Muscle of leg (tissue), 9 donors: ENCODE results near the gene FMR1. TPM values are rescaled to one million over a fixed set of nuclear protein-coding genes. Genes with fewer than 3 reads are reported as not detected.

Experiments used
- polyA plus RNA-seq, 8 donors: library from polyadenylated mRNA; unstranded; fragments of 120-200 nt; gene quantifications; one replicate each; pipeline versions ENCODE4 v1.2.1 to v1.2.3, GENCODE V29; 2013; ENCODE audit warnings: inconsistent platforms in 1 of 8, low replicate concordance in 1 of 8; ENCODE audit not compliant: insufficient read length in 8 of 8, insufficient read depth in 1 of 8
- total RNA-seq: library from RNA; stranded (reverse); fragments of 120-200 nt; gene quantifications from one replicate; pipeline ENCODE4 v1.2.4, GENCODE V29; 2013

The FMR1 gene
- total and polyA plus RNA-seq, 9 donors: 27.8 to 56.2 (median 42.3) TPM

Other genes starting within 250 kb of the FMR1 start
- gene FMR1NB, start 69.4 kb downstream of the FMR1 start, total RNA-seq: not detected
- gene FMR1NB, start 69.4 kb downstream of the FMR1 start, polyA plus RNA-seq: under 1 TPM in 2 of 8 donors, not detected in 6; 0.23 to 0.35 TPM